GM23338 (cell line): ENCODE results near the gene AP2A1. TPM values are rescaled to one million over a fixed set of nuclear protein-coding genes. Genes with fewer than 3 reads are reported as not detected.

Experiments
- ATAC-seq: fragments of 200-7000 bp; cut with Tn5 transposase; 3 replicates; pipeline ENCODE4 v1.9.1; 2020
- DNase-seq: peaks from one replicate; pipeline ENCODE4 v3.0.0-alpha.2; 2015; ENCODE audit warnings: low spot score
- H2AFZ ChIP-seq: fragments of 200-600 bp; sonication (generic); 2 replicates; pipeline ENCODE4 v1.8.0; 2016; ENCODE audit warnings: antibody characterized with exemption, mild to moderate bottlenecking, moderate library complexity
- H3F3A ChIP-seq: fragments of 200-600 bp; sonication (generic); replicated peaks from 2 replicates; pipeline ENCODE4 v1.8.0; 2017; ENCODE audit warnings: antibody characterized with exemption, mixed run types, low read depth
- H3K27ac ChIP-seq: fragments of 200-600 bp; sonication (generic); 2 replicates; pipeline ENCODE4 v1.6.1; 2016; ENCODE audit warnings: low read depth
- H3K27me3 ChIP-seq: fragments of 200-600 bp; sonication (generic); 2 replicates; pipeline ENCODE4 v1.8.0; 2016; ENCODE audit warnings: mild to moderate bottlenecking, mixed run types, moderate library complexity; ENCODE audit not compliant: insufficient read depth
- H3K36me3 ChIP-seq: fragments of 200-600 bp; sonication (generic); 2 replicates; pipeline ENCODE4 v1.8.0; 2016; ENCODE audit warnings: mild to moderate bottlenecking; ENCODE audit not compliant: insufficient read depth
- H3K4me1 ChIP-seq: fragments of 200-600 bp; sonication (generic); 2 replicates; pipeline ENCODE4 v1.8.0; 2016; ENCODE audit warnings: mild to moderate bottlenecking, moderate library complexity; ENCODE audit not compliant: insufficient read depth
- H3K4me2 ChIP-seq: fragments of 200-600 bp; sonication (generic); 2 replicates; pipeline ENCODE4 v1.7.1; 2017; ENCODE audit warnings: mixed run types
- H3K4me3 ChIP-seq: fragments of 200-600 bp; sonication (generic); 2 replicates; pipeline ENCODE4 v1.6.1; 2016; ENCODE audit warnings: mixed run types
- H3K79me2 ChIP-seq: fragments of 200-600 bp; sonication (generic); replicated peaks from 2 replicates; pipeline ENCODE4 v1.8.0; 2017; ENCODE audit warnings: mild to moderate bottlenecking; ENCODE audit not compliant: insufficient read depth
- H3K9me2 ChIP-seq: fragments of 200-600 bp; sonication (generic); 2 replicates; pipeline ENCODE4 v1.8.0; 2017; ENCODE audit not compliant: insufficient read depth
- H4K20me1 ChIP-seq: fragments of 200-600 bp; sonication (generic); replicated peaks from 2 replicates; pipeline ENCODE4 v1.8.0; 2017; ENCODE audit warnings: mild to moderate bottlenecking; ENCODE audit not compliant: insufficient read depth
- H3K27ac Mint-ChIP-seq: 2 replicates; pipeline ENCODE4 v1.8.0; 2020; ENCODE audit warnings: inconsistent platforms, mild to moderate bottlenecking, moderate library complexity, mixed read lengths
- H3K27me3 Mint-ChIP-seq: 3 replicates; pipeline ENCODE4 v1.8.0; 2022; ENCODE audit warnings: low read depth, mild to moderate bottlenecking, moderate library complexity, mixed read lengths, inconsistent platforms; ENCODE audit not compliant: insufficient read depth, poor library complexity
- H3K36me3 Mint-ChIP-seq: 3 replicates; pipeline ENCODE4 v1.8.0; 2021; ENCODE audit warnings: low read depth, mild to moderate bottlenecking, inconsistent platforms, moderate library complexity, mixed read lengths
- H3K4me1 Mint-ChIP-seq: 3 replicates; pipeline ENCODE4 v1.8.0; 2020; ENCODE audit warnings: mild to moderate bottlenecking, inconsistent platforms, mixed read lengths
- H3K4me3 Mint-ChIP-seq: 3 replicates; pipeline ENCODE4 v1.8.0; 2021; ENCODE audit warnings: moderate library complexity, mild to moderate bottlenecking, inconsistent platforms, mixed read lengths
- H3K9me3 Mint-ChIP-seq: 3 replicates; pipeline ENCODE4 v1.8.0; 2020; ENCODE audit warnings: moderate library complexity, mild to moderate bottlenecking, inconsistent platforms, mixed read lengths
- EZH2 ChIP-seq: fragments of 200-600 bp; sonication (generic); IDR thresholded peaks from one replicate; pipeline ENCODE4 v1.8.0; 2017; ENCODE audit warnings: antibody characterized with exemption, mild to moderate bottlenecking, low read depth; ENCODE audit not compliant: unreplicated experiment
- JUNB ChIP-seq: IDR thresholded peaks from one replicate; pipeline ENCODE4 v1.6.1; 2016; ENCODE audit warnings: antibody characterized with exemption; ENCODE audit not compliant: unreplicated experiment
- REST ChIP-seq: IDR thresholded peaks from one replicate; pipeline ENCODE4 v1.6.1; 2018; ENCODE audit warnings: antibody characterized with exemption; ENCODE audit not compliant: unreplicated experiment
- STAT1 ChIP-seq: IDR thresholded peaks from one replicate; pipeline ENCODE4 v1.6.1; 2016; ENCODE audit warnings: antibody characterized with exemption; ENCODE audit not compliant: unreplicated experiment
- ZNF114 ChIP-seq: fragments of 250-450 bp; sonication (Bioruptor Pico); IDR thresholded peaks from 2 replicates; pipeline ENCODE4 v1.5.0; 2020; ENCODE audit warnings: mild to moderate bottlenecking, moderate library complexity
- ZNF462 ChIP-seq: fragments of 250-450 bp; sonication (Bioruptor Pico); IDR thresholded peaks from 2 replicates; pipeline ENCODE4 v1.5.0; 2020; ENCODE audit warnings: mild to moderate bottlenecking, moderate library complexity
- polyA plus RNA-seq: library from polyadenylated mRNA; unstranded; fragments of >200 nt; fragmentation: Nextera tagmentation; extraction: Ambion mirVana; gene quantifications from 2 replicates; pipeline ENCODE4 v1.2.1, GENCODE V29; 2016
- total RNA-seq: library from RNA; depleted of rRNA; stranded (reverse); fragments of >200 nt; shearing (Covaris generic); gene quantifications from 2 replicates; pipeline ENCODE4 v1.2.3, GENCODE V29; 2014

Gene AP2A1
- total and polyA plus RNA-seq, 2 experiments from 2014 or later = 34.1 to 129 TPM

GRCh38 chr19:49833599-49833998, 66.8 kb downstream of the AP2A1 start:
- DNase-seq = no peak
- no peaks in the 10 kb centered on the region for H3K9me2 ChIP-seq
- H3K4me1 ChIP-seq = no peaks in the 10 kb centered on the region
- no peak for TF ChIP-seq ZNF462 (CRISPR knock-in tag)
- TF ChIP-seq STAT1 = no peak
- no peak for TF ChIP-seq EZH2
- TF ChIP-seq JUNB = no peak
- TF ChIP-seq ZNF114 (CRISPR knock-in tag) = no peak
- TF ChIP-seq REST = no peak
- no peak overlapping the region for H3K4me3 Mint-ChIP-seq
- H3F3A ChIP-seq = no peaks in the 10 kb centered on the region
- no peaks in the 10 kb centered on the region for H3K27me3 ChIP-seq
- H3K36me3 ChIP-seq = no peaks in the 10 kb centered on the region
- H3K27me3 Mint-ChIP-seq = peaks cover 9% of the 10 kb centered on the region
- ATAC-seq = no peak
- H3K36me3 Mint-ChIP-seq = peaks cover 44% of the 10 kb centered on the region
- no peak overlapping the region for H3K27ac ChIP-seq
- H2AFZ ChIP-seq = no peak overlapping the region
- no peaks in the 10 kb centered on the region for H3K79me2 ChIP-seq
- H3K4me1 Mint-ChIP-seq = no peaks in the 10 kb centered on the region; the same call in 2 of the 3 replicates
- H3K4me2 ChIP-seq = no peak overlapping the region
- H3K27ac Mint-ChIP-seq = no peak overlapping the region
- no peaks in the 10 kb centered on the region for H4K20me1 ChIP-seq
- no peaks in the 10 kb centered on the region; the same call in 2 of the 3 replicates for H3K9me3 Mint-ChIP-seq
- H3K4me3 ChIP-seq = no peak overlapping the region
